ENCODE data around the gene C15orf62.
A peak's percentile ranks its signal among the peaks of the same experiment; 100 is the strongest.

C15orf62 gene

DNA sequence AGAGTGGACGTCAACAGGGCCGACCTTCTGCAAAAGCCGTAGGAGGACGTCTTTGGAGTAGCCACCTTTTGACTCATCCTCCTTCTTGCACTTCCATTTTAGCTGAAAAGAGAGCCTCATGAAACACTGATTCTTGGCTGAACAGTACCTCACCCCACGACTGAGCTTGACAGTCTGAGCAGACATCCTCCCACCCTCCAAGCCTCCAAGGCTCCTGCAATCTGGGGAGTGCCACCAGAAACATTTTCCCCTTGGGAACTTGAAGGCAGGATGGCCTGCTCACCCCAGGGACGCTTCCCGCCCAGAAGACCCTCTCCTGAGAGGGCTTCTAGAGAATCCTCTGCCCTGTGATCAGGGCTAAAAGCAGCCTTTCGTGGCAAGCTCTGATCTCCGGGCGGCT, 5.2 kb downstream of the C15orf62 start:
- FAIRE-seq (no peak), DNase-seq (ENCODE audit: extremely low spot score, insufficient read length, low read depth) (no peak)

DNA sequence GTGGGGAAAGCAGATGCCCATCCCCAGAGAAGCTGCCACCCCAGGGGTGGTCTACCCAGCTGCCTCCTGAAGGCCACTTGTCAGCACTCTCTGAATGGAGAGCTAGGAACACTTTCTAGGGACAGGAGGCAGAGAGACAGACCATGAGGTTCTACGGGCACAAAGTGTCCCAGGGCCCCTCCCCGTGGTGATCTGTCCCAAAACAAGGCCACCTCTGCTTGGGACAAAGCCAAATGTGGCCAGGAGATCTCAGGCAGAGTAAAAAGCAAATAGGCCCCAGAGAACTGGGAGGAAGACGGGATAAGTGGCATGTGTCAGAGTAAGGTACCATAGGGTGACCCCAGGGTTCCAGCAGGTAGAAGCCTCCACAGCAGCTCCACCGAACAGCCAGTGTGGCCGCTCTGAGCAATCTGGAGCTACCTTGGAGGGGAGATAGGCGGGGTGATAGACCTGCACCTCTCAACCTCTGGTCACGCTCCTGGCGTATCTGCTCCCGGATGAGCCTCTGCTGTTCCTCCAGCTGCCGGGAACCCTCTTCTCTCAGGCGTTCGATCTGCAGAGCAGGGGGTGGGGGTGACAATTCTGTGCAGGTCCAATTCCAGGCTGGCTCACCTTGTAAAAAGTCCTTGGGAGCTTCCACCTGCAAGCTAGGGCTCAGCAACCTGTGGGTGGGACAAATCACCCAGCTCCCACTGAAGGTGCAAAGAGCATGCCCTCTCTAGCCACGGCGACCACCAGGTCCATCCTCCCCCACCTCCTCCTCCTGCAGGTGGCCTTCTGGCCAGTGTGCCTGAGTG, 6.2 kb downstream of the C15orf62 start:
- no peak for FAIRE-seq
- no peak for DNase-seq (ENCODE audit: extremely low spot score, insufficient read length, low read depth)

DNA sequence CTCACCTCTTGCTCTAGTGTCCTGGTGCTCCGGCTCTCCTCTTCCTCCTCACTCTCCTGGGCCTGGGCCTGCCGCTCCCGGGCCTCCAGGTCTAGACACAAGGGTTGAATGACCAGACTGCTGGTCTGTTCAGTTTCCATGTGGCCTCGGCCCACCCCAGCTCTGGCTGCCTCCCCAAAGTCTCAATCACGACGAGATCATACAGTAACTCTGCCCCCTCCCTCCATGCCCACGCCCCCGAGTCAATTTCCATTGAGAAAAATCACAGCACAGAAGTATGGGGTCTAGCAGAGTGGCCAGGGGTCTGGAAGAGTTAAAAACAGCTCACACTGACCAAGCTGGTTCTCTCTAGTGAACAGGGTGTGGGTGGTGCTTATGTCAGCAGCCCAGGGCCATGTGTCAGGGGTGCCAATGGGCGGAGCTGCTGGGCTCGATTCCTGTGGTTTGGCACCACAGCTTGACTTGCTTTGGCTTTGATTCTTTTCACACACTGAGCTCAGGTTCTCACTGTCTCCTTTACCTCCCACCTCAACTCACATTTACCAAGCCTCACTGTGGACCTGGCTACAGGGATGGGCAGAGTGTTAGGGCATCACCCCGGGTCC, 6.9 kb downstream of the C15orf62 start:
- DNase-seq (ENCODE audit: extremely low spot score, insufficient read length, low read depth) (no peak), FAIRE-seq (no peak)

DNA sequence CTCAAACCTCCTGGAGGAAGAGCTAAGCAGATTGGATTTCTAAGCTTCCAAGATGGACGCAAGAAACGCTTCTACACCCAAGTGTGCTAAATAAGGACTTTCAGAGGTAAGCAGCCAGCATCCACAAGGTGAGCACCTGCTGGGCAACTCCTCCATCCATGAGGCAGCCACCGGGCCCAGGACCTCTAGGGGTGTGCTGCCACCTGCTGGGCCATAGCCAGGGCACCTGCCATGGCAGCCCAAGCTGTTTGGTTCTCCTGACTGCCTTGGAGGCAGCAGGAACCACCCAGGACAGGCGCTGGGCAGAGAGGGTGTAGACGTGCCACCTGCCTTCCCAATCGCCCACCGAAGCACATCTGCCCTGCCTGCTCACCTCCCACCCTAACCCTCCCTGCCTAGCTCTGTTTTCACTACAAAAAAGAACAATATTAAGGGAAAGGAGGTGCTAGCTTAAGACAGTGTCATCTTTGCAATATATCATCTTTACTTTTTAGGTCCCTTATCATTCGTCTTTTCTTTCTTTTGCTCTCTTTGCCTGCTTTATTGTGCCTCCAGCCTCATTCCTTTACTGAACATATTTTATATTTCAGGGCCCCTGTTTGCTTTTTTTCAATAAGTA, 12.9 kb downstream of the C15orf62 start:
- FAIRE-seq: peak; percentile 89
- DNase-seq (ENCODE audit: extremely low spot score, insufficient read length, low read depth): peak; percentile 44

DNA sequence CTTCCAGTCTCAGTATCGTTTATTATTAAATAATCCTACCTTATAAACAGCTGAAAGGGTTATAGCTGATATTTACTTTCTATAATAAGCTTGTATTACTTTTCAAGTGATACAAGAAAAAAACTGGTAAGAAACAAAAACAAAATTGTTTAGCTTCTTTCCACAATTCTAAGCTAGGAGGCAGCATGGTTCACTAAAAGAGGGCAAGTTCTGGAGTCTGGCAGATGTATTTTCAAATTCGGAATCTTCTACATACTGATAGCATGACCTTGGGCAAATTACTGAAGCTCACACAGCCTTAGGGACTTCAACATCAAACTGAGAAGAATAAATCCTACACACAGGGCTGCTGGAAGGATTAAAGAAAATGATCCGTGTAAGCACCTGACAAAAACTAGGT, 15.4 kb downstream of the C15orf62 start:
- DNase-seq (ENCODE audit: extremely low spot score, insufficient read length, low read depth) (no peak), FAIRE-seq (no peak)

DNA sequence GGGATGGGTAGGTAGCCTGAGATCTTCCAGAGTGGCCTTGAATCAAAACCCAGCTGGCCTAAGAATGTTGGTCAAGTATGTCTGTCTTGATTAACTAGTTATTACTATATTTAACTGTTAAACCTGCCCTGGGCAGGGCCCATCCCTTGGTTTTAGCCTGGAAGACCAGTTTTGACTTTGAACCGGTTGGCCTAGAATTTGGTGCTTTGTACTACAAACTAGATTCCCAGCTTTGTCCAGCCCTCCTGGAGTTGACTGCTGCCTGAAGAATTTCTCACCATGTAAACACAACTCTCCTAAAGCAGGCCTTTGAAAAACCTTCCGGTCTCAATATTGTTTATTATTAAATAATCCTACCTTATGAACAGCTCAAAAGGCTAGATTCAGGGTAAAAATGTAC, 16.0 kb downstream of the C15orf62 start:
- no peak for DNase-seq (ENCODE audit: extremely low spot score, insufficient read length, low read depth)
- no peak for FAIRE-seq

DNA sequence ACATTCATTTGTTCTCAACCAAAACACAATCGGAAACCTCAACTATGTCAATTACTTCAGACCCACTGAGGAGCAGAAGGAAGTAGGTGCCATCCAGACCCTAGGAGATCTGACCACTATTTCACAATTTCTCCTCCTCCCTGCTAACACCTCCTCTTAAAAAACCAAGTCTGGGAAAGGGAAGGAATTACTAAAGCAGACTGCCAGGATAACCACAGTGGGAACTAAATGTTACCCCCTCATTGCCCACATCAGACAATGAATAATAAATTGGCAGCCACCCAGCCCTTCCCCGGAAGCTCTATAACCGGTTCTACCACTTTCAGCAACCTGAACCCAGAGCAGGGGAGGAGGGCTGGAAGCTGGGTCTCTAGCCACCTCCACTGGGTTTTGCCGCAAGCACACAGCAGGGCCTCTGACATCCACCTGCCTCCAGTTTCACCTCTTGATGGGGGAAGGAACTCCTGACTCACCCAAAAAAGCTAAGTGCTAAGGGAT, 17.6 kb downstream of the C15orf62 start:
- DNase-seq (ENCODE audit: extremely low spot score, insufficient read length, low read depth): no peak
- no peak for FAIRE-seq

DNA sequence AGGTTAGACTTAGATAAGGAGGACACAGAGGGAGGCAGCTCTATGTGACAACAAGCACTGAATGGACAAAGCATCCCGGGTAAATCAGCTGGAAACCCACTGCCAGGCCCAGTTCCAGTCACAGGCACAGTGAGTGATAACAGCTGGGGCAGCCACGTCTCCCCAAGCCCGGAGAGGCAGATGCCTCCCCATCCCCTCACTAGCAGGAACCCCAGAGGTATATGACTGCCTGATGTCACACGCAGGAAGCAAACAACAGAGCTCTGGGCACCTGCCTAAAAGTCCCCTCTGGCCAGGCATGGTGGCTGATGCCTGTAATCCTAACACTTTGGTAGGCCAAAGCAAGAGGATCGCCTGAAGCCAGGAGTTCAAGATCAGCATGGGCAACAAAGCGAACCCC, 18.2 kb downstream of the C15orf62 start:
- DNase-seq (ENCODE audit: extremely low spot score, insufficient read length, low read depth): no peak
- FAIRE-seq: no peak

DNA sequence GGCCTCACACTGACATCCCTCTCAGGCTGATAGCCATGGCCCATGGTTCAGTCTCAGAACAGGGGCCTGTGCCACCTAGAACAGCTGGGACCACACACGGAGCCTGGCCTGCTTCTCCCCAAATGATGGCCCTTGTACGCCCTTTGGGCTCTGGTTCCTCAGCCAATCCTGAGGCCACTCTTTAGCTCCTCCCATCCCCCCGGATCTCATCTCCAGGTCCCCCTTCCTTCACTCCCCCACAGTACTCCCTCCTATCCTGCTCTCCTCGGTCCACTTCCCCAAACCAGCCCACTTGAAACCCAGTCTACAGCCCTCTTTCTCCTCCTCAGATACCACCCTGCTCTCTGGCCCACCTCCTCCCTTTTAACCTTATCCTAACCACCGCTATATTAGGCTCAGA, 19.3 kb downstream of the C15orf62 start:
- DNase-seq (ENCODE audit: extremely low spot score, insufficient read length, low read depth) (no peak), FAIRE-seq (no peak)

DNA sequence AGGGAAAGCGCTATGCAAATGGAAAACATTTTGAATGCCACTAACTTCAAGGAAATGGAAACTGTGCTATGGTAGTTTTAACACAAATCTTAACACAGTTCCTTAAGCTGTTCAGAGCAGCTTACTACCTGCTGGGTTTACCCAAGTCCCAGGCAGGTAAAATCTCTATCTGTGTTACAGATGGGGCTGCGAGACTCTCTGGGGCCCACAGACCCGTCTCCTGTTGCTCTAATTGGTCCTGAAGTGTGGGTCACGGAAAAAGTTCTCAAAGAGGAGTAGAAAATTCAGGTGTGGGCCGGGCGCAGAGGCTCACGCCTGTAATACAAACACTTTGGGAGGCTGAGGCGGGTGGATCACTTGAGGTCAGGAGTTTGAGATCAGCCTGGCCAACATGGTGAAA, 20.2 kb downstream of the C15orf62 start:
- no peak for FAIRE-seq
- no peak for DNase-seq (ENCODE audit: extremely low spot score, insufficient read length, low read depth)

DNA sequence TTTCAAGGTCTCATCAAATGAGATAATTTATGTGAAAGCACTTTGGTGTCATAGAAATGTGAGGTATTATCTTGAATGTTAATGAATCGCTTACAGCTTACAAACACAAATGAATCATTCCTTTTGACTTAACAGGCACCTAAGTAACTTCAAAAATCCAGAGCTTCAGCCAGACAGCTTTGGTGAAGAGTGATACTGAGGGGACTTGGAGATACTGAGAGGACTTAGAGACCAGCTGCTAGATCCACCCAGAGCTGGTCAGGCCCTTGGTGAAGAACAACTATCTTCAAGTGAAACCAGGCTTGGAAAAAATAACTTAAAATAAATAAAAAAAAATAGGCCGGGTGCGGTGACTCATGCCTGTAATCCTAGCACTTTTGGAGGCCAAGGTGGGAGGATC, 20.9 kb downstream of the C15orf62 start:
- DNase-seq (ENCODE audit: extremely low spot score, insufficient read length, low read depth) (no peak), FAIRE-seq (no peak)

DNA sequence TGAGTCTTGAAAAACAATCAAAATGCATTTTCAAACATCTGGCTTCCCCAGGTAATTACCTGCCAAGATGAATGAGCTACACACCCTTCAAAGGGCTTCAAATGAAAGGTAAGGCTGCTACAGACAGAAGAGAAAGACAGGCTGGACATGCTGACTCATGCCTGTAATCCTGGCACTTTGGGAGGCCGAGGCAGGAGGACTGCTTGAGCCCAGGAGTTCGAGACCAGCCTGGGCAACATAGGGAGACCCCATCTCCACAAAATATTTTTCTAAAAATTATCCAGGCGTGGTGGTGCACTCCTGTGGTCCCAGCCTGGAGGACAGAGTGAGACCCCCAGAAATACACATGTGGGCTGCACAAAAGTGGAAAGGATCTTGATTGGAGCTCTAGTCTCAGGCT, 22.6 kb downstream of the C15orf62 start:
- DNase-seq (ENCODE audit: extremely low spot score, insufficient read length, low read depth): no peak

DNA sequence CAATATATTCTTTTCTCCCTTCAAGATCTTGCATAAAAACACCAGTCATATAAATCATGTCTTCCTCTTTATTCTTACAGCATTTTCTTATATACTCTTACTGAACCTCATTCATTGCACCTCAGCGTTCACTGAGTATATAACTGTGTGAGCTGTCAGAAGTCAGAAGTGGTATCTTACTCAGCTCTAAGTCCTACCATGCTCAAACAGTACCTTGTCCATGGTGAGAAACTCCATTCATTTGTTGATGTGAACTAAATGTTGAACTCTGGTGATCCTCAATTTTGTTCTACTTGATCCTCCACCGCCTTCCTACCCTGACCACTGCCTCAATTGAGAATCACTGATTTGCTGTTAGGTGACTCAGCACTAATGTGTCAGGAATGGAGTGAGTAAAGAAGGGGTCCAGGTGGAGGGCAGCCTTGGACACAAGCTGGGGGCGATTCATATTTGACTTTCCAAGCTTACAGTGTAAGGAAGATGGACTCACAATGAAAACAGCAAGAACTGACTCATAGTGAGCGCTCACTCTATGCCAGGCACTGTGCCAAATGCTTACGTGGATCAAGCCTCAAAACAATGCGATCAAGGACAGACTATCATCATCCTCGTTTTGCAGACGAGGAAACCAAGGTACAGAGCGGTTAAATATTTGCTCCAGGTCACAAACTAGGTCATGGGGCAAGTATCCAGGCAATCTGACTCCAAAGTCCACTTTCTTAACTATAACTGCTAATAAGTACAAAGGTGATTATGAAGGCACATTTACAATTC, 23.6 kb downstream of the C15orf62 start:
- FAIRE-seq (no peak), DNase-seq (ENCODE audit: extremely low spot score, insufficient read length, low read depth) (no peak)

More for the DNA sequence above, 22.6 kb downstream of the C15orf62 start:
- FAIRE-seq: no peak

DNA sequence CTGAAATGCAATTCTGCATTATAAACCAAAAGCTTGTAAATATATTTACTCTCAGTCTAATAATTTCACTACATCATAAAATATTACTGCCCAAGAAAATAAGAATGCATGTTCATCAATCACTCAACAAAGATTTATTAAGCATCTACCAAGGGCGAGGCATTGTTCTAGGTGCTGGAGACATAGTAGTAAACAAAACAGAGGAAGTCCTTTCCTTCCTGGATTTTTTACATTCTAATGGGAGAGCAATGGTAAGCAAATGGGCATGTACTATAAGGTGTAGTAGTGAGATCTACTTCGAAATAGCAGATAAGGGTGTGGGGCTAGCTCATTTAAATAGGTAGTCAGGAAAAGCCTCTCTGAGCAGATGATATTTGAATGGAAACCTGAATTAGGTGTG, 26.3 kb downstream of the C15orf62 start:
- FAIRE-seq: no peak
- no peak for DNase-seq (ENCODE audit: extremely low spot score, insufficient read length, low read depth)

DNA sequence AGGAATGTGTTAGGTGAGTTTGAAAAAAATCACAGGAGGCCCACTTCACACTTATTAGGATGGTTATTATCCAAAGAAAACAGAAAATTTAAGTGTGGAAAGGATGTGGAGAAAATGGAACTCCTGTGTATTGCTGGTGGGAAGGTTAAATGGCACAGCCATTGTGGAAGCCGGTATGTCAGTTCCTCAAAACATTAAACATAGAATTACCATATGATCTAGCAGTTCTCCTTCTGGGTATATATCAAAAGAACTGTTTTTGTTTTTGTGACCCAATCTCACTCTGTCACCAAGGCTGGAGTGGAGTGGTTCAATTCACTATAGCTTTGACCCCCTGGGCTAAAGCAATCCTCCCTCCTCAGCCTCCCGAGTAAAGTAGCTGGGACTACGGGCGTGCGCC, 26.7 kb downstream of the C15orf62 start:
- FAIRE-seq: no peak
- no peak for DNase-seq (ENCODE audit: extremely low spot score, insufficient read length, low read depth)

DNA sequence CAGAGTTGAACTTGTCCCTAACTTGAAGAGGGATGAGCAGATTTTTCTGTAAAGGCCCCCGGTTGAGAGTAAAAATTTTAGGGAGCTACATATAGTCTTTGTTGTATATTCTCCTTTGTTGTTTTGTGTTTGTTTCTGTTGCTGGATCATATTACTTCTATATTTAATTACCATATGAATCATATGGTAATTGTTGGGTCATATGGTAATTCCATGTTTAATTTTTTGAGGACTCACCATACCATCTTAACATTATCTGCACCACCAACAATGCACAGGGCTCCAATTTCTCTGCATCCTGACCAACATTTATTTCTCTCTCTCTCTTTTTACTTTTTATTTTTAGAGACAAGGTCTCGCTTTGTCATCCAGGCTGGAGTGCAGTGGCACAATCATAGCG, 29.7 kb downstream of the C15orf62 start:
- DNase-seq (ENCODE audit: extremely low spot score, insufficient read length, low read depth) (no peak), FAIRE-seq (no peak)

DNA sequence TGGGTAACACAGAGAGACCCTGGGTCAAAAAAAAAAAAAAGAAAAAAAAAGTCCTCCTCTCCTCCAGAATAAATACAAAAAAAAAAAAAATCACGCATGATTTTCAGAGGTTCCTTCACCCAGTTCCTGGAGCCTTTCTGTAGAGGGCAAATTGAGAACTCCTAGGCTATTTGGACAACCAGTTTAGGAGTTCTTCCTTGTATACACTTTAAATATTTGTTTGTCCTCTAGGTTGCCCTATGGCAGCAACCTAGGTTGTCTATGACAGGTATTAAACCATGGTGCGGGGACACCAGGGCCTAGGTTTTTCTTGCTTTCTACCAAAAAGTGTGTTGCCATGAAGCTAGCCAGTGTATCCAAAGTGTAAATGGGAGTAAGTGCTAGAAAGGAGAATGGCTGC, 33.3 kb downstream of the C15orf62 start:
- DNase-seq (ENCODE audit: extremely low spot score, insufficient read length, low read depth) (no peak), FAIRE-seq (no peak)

DNA sequence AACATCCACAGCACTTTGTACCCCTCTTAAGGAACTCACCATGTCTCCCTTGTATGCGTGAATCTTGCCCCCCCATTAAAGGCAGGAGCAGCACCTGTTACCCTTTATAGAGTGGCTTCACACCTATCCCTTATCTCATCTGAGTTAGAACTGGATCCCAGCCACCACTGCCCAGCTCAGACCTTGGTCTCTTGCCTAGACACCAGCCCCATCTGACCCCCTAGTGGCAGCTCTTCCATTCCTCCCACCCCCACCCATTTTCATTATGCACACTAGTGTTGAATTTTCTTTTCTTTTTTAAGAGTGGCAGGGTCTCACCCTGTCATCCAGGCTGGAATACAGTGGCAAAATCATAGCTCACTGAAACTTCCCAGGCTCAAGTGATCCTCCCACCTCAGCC, 33.9 kb downstream of the C15orf62 start:
- DNase-seq (ENCODE audit: extremely low spot score, insufficient read length, low read depth): no peak
- FAIRE-seq: no peak

DNA sequence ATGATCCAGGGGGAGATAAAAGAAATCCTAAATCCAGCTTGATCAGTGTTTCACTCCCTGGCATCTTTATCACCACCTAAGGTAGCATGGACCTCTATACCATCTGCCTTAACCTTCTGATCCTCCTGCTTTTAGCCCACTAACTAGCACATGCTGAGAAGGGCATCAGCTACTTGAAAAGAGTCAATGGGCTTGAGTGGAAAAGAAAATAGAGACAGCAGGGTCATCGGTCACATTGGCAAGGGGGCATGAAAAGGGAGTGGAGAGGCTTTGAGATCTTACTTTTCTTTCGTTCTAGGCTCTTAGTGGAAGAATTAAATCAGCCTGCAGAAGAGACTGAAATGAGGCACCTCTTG, 36.9 kb downstream of the C15orf62 start:
- FAIRE-seq: no peak
- DNase-seq (ENCODE audit: extremely low spot score, insufficient read length, low read depth): no peak

DNA sequence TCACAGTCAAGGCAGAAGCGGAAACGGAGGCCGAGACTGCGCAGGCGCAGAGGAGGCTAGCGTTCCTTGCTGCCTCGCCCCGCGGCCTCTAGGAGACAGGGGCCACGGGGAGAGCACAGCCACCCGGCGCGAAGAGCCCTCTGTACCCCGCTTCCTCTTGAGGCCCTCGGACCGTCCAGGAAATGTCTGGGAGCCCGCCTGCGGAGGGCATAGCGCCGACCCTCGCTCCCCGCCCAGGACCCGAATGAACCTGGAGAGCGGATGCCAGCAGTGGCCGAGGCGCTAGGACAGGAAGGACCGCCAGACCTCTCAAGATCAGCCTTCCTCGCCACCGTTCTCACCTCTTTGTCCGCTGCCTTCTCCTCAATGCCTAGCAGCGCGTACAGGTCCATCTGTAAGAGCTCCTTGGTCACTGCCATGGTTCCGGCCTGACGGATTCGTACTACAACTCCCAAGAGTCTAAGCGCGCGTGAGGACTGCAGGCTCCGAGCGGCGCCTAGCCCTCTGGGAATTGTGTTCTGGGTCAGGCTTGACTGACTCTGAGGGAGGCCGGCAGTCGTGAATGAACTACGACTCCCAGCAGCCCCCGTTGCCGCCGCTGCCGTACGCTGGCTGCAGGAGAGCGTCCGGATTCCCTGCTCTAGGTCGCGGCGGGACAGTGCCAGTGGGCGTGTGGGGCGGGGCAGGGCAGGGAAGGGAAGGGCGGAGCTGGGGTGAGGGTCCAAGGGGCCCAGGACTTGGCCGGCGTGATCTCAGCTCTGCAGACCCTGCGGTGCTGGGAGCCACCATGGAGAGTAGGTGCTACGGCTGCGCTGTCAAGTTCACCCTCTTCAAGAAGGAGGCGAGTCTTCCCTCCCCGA, 37.5 kb downstream of the C15orf62 start, which contains the start of the genes DNAJC17 and ZFYVE19:
TSS of gene DNAJC17 (minus strand) at position 446 of the 860 bp plus-strand sequence. CDS start at position 419, 27 bp downstream.
TSS of gene ZFYVE19 (plus strand) at position 62 of the 860 bp plus-strand sequence. CDS start at position 563, 501 bp downstream.
- FAIRE-seq: peak; percentile 98
- peak; percentile 78 for DNase-seq (ENCODE audit: extremely low spot score, insufficient read length, low read depth)

All from GM18507 (cell line).